CD4-positive, alpha-beta T cell treated with Interleukin-4 for 4 hours (primary cell): ENCODE data around the gene CORIN.
"Not testable (repeated sequence)": the region's sequence is repeated elsewhere in the genome, so short reads cannot be mapped to it uniquely, and the experiment has no call there.

ENCODE experiments used
- DNase-seq: peaks from one replicate; pipeline ENCODE4 v3.0.0-alpha.2; 2020

CORIN gene

GRCh38 chr4:47762376-47763266 lies 75.2 kb downstream of the CORIN start:
- DNase-seq: no peak

GRCh38 chr4:47753316-47753715 lies 84.6 kb downstream of the CORIN start:
- DNase-seq: not testable (repeated sequence)

GRCh38 chr4:47752214-47752613 lies 85.7 kb downstream of the CORIN start:
- no peak for DNase-seq

GRCh38 chr4:47750788-47751187 lies 87.1 kb downstream of the CORIN start:
- DNase-seq: no peak

GRCh38 chr4:47749858-47750257 lies 88.0 kb downstream of the CORIN start:
- no peak for DNase-seq

- DNase-seq: no peak
Measured at GRCh38 chr4:47749060-47749459, 88.8 kb downstream of the CORIN start.

GRCh38 chr4:47747846-47748494 lies 89.9 kb downstream of the CORIN start:
- no peak for DNase-seq

- no peak for DNase-seq
Measured at GRCh38 chr4:47747211-47747610, 90.7 kb downstream of the CORIN start.

- no peak for DNase-seq
Measured at GRCh38 chr4:47746122-47746521, 91.7 kb downstream of the CORIN start.

GRCh38 chr4:47744843-47745382 lies 93.0 kb downstream of the CORIN start:
- no peak for DNase-seq

- DNase-seq: no peak
Measured at GRCh38 chr4:47744253-47744652, 93.6 kb downstream of the CORIN start.

- no peak for DNase-seq
Measured at GRCh38 chr4:47741200-47741599, 96.7 kb downstream of the CORIN start.

GRCh38 chr4:47737326-47737725 lies 100.5 kb downstream of the CORIN start:
- no peak for DNase-seq

GRCh38 chr4:47736555-47736954 lies 101.3 kb downstream of the CORIN start:
- DNase-seq: no peak

- no peak for DNase-seq
Measured at GRCh38 chr4:47736146-47736545, 101.7 kb downstream of the CORIN start.

- no peak for DNase-seq
Measured at GRCh38 chr4:47733302-47734175, 104.3 kb downstream of the CORIN start.

- DNase-seq: no peak
Measured at GRCh38 chr4:47731182-47731581, 106.7 kb downstream of the CORIN start.

GRCh38 chr4:47729131-47729680 lies 108.7 kb downstream of the CORIN start:
- DNase-seq: no peak

GRCh38 chr4:47721892-47722575 lies 115.8 kb downstream of the CORIN start:
- no peak for DNase-seq

- no peak for DNase-seq
Measured at GRCh38 chr4:47721485-47721884, 116.4 kb downstream of the CORIN start.

GRCh38 chr4:47720787-47721186 lies 117.1 kb downstream of the CORIN start:
- no peak for DNase-seq

GRCh38 chr4:47719576-47719975 lies 118.3 kb downstream of the CORIN start:
- no peak for DNase-seq
